ENCODE results near the gene NDUFS1.
"Not testable (repeated sequence)": the region's sequence is repeated elsewhere in the genome, so short reads cannot be mapped to it uniquely, and the experiment has no call there.

GRCh38 chr2:206157014-206157413, 2.2 kb downstream of the NDUFS1 start:
- TF ChIP-seq CTCF (conservative IDR thresholded peaks at IDR 0.05 in 1 of 2, IDR thresholded peaks at IDR 0.05 in 1 of 2; ENCODE audit: extremely low read depth in 1 of 2, insufficient read depth in 1 of 2, low read depth in 1 of 2, low read length in 2 of 2); EZH2 (IDR thresholded peaks at IDR 0.05; ENCODE audit: borderline replicate concordance, low read length): not testable (repeated sequence)

Measured in mammary epithelial cell (primary cell).